ENCODE results near the gene OTOA.
"Not testable (repeated sequence)": the region's sequence is repeated elsewhere in the genome, so short reads cannot be mapped to it uniquely, and the experiment has no call there.

GRCh38 chr16:21801538-21802374 lies 138.0 kb downstream of the OTOA start:
- TF ChIP-seq CHD2 (IDR thresholded peaks at IDR 0.05; ENCODE audit: low read length); NRF1 (IDR thresholded peaks at IDR 0.05; ENCODE audit: low read depth, low read length); ATF2 (IDR thresholded peaks at IDR 0.05; ENCODE audit: low read length); TAF1 (IDR thresholded peaks at IDR 0.05; ENCODE audit: low read depth, low read length); POLR2A (IDR thresholded peaks at IDR 0.05; ENCODE audit: control extremely low read depth in 1 of 2, low read depth in 2 of 2, low read length in 2 of 2); EP300 (IDR thresholded peaks at IDR 0.05; ENCODE audit: borderline replicate concordance in 1 of 2, low read depth in 2 of 2, low read length in 2 of 2); RBBP5 (IDR thresholded peaks at IDR 0.05; ENCODE audit: borderline replicate concordance, low read depth, low read length); TCF12 (IDR thresholded peaks at IDR 0.05; ENCODE audit: low read depth, low read length); MAX (IDR thresholded peaks at IDR 0.05); POLR2AphosphoS5 (IDR thresholded peaks at IDR 0.05; ENCODE audit: low read depth, low read length); GABPA (IDR thresholded peaks at IDR 0.05; ENCODE audit: borderline replicate concordance, insufficient read depth, low read length); SP1 (IDR thresholded peaks at IDR 0.05; ENCODE audit: low read depth, low read length): not testable (repeated sequence)
- TF ChIP-seq RAD21 (IDR thresholded peaks at IDR 0.05 in 1 of 2, conservative IDR thresholded peaks at IDR 0.05 in 1 of 2; ENCODE audit: low read depth in 2 of 2, low read length in 2 of 2), result peak; percentile 37 to 41
- TF ChIP-seq, protein P1, sequence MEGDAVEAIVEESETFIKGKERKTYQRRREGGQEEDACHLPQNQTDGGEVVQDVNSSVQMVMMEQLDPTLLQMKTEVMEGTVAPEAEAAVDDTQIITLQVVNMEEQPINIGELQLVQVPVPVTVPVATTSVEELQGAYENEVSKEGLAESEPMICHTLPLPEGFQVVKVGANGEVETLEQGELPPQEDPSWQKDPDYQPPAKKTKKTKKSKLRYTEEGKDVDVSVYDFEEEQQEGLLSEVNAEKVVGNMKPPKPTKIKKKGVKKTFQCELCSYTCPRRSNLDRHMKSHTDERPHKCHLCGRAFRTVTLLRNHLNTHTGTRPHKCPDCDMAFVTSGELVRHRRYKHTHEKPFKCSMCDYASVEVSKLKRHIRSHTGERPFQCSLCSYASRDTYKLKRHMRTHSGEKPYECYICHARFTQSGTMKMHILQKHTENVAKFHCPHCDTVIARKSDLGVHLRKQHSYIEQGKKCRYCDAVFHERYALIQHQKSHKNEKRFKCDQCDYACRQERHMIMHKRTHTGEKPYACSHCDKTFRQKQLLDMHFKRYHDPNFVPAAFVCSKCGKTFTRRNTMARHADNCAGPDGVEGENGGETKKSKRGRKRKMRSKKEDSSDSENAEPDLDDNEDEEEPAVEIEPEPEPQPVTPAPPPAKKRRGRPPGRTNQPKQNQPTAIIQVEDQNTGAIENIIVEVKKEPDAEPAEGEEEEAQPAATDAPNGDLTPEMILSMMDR (IDR thresholded peaks at IDR 0.05; ENCODE audit: control extremely low read depth in 1 of 3, insufficient read depth in 1 of 3, low read depth in 1 of 3, low read length in 3 of 3), result peak in 2 of 3 experiments; percentile 18 to 24; a peak in 2 of 4 replicates

All from H1 (cell line).